AG20443 (cell line): ENCODE data around the gene LSAMP.
"Not testable (repeated sequence)": the region's sequence is repeated elsewhere in the genome, so short reads cannot be mapped to it uniquely, and the experiment has no call there.

Experiments
- DNase-seq: peaks from one replicate; pipeline ENCODE4 v3.0.0; 2012; ENCODE audit warnings: low spot score, mixed read lengths

Gene LSAMP

GRCh38 chr3:115791271-115792153 is 653.8 kb downstream of the LSAMP start:
- not testable (repeated sequence) for DNase-seq

- DNase-seq: peak; percentile 84
These were observed 654.5 kb downstream of the LSAMP start for GRCh38 chr3:115790759-115791158.

DNA sequence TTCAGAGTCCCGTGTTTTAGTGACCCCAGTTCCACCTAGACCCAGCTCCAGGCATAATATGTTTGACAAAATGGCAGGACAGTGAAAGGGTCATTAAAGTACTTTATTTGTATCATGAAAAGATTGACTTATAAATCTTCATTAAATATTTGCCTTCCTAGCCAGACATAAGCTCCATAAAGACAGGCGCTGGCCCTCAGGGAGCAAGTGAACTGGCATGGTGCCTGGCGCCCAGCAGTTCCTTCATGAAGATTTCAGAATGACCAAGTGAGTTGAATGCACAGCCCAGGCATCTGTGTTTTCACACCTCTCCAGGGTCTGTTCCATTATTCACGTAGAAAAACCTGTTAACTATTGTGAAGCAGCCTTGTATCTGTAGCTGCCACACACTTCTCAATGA is 655.8 kb downstream of the LSAMP start:
- DNase-seq: no peak

DNA sequence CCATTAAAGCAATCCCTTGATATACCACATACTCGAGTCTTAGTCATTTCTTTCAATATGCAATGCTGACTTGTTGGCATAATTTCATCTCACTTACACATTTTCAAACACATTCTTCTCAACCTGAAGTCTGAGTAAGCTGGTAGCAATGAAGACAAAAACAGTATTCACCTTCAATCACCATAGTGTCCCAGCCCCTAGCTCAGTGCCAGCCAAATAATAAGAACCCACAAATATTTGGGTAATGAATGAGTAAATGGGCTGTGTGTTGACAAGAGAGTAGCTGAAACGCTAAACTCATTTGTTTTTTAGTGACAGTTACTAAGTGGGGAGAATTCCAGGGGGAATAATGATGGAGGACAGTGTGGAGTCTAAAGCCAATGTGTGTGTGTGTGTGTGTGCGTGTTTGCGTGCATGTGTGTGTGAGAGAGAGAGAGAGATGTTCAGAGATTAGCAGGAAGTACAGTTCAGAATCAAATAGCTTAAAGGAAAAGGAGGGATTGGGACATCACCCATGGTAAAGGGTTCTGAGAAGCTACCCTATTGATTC is 656.3 kb downstream of the LSAMP start:
- peak; percentile 74 for DNase-seq

- DNase-seq: no peak
These were observed 657.5 kb downstream of the LSAMP start for GRCh38 chr3:115787818-115788217.

DNA sequence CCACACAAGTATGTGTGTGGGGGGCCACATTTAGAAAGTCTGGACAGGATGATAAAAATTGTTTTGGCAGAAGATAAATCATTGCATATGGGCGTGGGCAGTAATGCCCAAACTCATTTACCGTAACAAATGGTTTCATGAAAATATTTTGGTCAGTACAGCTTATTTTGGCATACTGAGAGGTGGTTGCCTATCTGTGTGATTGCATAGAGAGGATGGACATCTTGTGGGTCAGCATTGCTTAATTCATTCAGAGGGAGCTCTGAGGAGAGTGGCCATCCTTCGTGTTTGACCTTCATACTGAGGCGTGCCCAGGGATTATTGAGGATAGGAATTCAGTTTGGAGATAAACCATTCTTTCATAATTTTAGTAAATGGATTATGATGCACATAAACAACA is 659.5 kb downstream of the LSAMP start:
- DNase-seq: no peak

DNA sequence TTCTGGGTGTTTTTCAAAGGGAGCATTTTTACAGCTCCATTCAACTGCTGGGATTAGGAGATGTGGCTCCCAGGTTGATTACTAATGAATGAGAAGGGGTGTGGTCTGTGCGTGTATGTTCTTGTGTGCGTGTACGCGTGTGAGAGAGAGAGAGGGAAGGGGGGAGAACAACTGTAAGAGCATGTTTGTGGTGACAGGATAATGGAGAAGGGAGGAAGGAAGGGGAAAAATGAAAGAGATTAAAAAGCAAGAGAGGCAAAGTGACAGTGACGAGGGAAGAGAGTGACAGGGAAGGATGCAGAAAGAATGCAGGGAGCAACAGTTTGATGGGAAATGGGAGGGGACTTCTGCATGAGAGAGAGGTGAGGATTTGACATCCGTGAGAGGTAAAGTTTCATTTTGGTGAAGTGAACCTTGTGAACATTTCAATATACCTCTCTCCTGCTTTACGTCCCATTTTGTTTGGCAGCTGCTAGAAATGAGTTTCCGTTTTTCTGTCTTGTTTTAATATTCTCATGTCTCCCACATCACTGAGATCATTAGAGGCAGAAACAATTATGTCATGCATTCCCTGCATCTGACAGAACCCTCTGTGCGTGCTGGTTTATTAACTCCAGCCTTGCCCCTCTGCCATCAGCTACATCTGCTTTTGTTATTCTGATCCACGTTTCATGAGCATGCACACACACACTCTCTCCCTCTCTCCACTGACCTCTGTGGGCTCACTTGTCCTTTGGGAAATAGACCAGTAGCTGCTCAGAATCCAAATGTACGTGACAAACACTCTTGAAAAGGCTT is 660.3 kb downstream of the LSAMP start:
- DNase-seq: peak; percentile 78

- DNase-seq: peak; percentile 93
These were observed 661.1 kb downstream of the LSAMP start for GRCh38 chr3:115783938-115784738.

- not testable (repeated sequence) for DNase-seq
These were observed 661.9 kb downstream of the LSAMP start for GRCh38 chr3:115783426-115783825.

GRCh38 chr3:115779011-115779410 is 666.3 kb downstream of the LSAMP start:
- DNase-seq: no peak

DNA sequence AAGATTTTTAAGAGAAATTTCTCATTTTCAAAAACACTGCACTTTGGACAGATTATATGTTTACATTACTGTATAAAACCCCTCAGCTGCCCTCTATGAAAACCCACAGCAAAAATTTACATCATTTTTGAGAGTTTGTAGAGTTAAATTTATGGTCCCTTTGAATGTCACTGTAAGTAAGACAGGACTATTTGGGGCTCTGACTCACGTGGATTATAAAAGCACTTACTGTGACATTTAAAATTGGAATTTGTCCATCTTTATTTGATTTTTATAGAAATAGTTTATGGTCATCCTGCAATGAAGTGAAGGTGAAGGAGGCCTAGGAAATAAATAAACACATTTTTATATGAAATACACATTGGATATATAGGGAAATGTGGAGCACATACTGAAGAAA is 672.3 kb downstream of the LSAMP start:
- DNase-seq: no peak

DNA sequence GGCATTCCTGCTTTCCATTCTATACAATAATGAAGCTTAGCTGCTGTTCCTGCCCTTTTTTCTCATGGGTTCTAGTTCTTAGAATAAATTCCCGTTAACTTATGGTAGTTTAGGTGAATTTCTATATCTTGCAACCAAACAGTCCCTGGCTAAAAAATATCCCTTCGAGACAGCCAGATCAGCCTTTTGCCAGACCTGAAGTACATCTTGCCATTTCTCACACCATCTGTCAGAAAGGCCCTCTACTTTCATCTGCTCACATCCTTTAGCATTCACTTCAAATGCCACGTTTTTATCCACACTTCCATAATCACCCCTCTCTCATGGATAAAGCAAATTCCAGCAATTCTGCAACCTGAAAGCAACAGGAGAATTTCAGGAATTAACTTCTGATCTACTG is 676.6 kb downstream of the LSAMP start:
- DNase-seq: no peak

- DNase-seq: peak; percentile 35
These were observed 678.5 kb downstream of the LSAMP start for GRCh38 chr3:115766587-115767482.

- DNase-seq: no peak
These were observed 683.4 kb downstream of the LSAMP start for GRCh38 chr3:115761927-115762305.

- DNase-seq: no peak
These were observed 684.6 kb downstream of the LSAMP start for GRCh38 chr3:115760716-115761115.

DNA sequence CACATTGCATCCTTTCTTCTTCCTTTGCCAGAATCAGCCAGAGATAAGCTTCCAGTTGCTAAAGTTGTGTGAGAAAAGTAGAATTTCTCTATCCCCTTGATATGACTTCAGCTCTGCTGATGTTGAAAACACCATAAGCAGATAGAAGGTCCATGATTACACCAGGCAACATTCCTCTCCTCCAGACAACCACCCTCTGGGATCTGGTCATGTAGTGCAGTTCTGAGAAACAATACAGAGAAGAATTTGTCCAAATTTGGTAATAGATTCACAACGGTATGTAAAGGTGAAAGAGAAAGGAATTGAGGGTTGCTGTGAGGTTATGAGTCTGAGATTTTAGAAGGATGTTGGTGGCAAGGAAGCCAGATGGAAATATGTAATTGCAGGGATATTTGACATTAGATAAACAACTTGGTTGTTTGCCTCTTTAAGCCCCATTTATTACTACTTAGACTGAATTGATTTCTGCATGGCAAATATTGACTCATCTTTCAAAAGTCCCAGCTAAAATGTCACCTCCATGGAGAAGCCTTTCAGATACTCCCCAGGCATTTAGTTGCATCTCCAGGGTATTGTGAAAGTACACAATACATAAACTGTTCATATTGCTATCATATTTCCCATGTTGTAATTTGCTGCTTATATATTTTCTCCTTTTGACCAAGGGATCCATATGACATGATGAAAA is 687.1 kb downstream of the LSAMP start:
- DNase-seq: no peak

- DNase-seq: not testable (repeated sequence)
These were observed 692.3 kb downstream of the LSAMP start for GRCh38 chr3:115752978-115753377.
